GM21390 (cell line): Measurements from ENCODE around the gene CPA5.
"Not testable (repeated sequence)": the region's sequence is repeated elsewhere in the genome, so short reads cannot be mapped to it uniquely, and the experiment has no call there.

ENCODE experiments used
- ATAC-seq: cut with Tn5 transposase; IDR thresholded peaks from one replicate; pipeline ENCODE4 v1.9.1; 2021; ENCODE audit not compliant: unreplicated experiment

Gene CPA5

GRCh38 chr7:130358471-130358870 lies 13.9 kb downstream of the CPA5 start:
- ATAC-seq: no peak

- ATAC-seq: no peak
These were observed 14.8 kb downstream of the CPA5 start for GRCh38 chr7:130359276-130359857.

GRCh38 chr7:130360518-130360917 lies 15.9 kb downstream of the CPA5 start:
- ATAC-seq: no peak

GRCh38 chr7:130361681-130362080 lies 17.1 kb downstream of the CPA5 start:
- ATAC-seq: no peak

- ATAC-seq: no peak
These were observed 17.7 kb downstream of the CPA5 start for GRCh38 chr7:130362251-130362816.

- no peak for ATAC-seq
These were observed 18.6 kb downstream of the CPA5 start for GRCh38 chr7:130363026-130363847.

- ATAC-seq: no peak
These were observed 19.8 kb downstream of the CPA5 start for GRCh38 chr7:130364451-130364850.

- ATAC-seq: no peak
These were observed 20.5 kb downstream of the CPA5 start for GRCh38 chr7:130365088-130365487.

GRCh38 chr7:130365511-130366441 lies 21.2 kb downstream of the CPA5 start:
- no peak for ATAC-seq

GRCh38 chr7:130366564-130366963 lies 21.9 kb downstream of the CPA5 start:
- no peak for ATAC-seq

- no peak for ATAC-seq
These were observed 22.6 kb downstream of the CPA5 start for GRCh38 chr7:130367088-130367755.

- no peak for ATAC-seq
These were observed 23.5 kb downstream of the CPA5 start for GRCh38 chr7:130367836-130368746.

GRCh38 chr7:130369110-130369711 lies 24.6 kb downstream of the CPA5 start:
- ATAC-seq: no peak

- ATAC-seq: no peak
These were observed 25.4 kb downstream of the CPA5 start for GRCh38 chr7:130369831-130370550.

- ATAC-seq: no peak
These were observed 26.4 kb downstream of the CPA5 start for GRCh38 chr7:130371046-130371445.

- ATAC-seq: no peak
These were observed 28.0 kb downstream of the CPA5 start for GRCh38 chr7:130372402-130373165.

GRCh38 chr7:130374507-130374906 lies 29.9 kb downstream of the CPA5 start:
- ATAC-seq: no peak

- ATAC-seq: not testable (repeated sequence)
These were observed 31.8 kb downstream of the CPA5 start for GRCh38 chr7:130376461-130376860.
